Measurements from ENCODE around the gene THEMIS. TPM values are rescaled to one million over a fixed set of nuclear protein-coding genes. Genes with fewer than 3 reads are reported as not detected.

Gene THEMIS
- total and polyA plus RNA-seq, 10 of the 15 experiments (the other 5 are each of a cell fraction or from before 2014, with no cell fraction given), result 0.06 to 1.5 (median 0.08) TPM; not detected in 6

- TF ChIP-seq, protein P1, sequence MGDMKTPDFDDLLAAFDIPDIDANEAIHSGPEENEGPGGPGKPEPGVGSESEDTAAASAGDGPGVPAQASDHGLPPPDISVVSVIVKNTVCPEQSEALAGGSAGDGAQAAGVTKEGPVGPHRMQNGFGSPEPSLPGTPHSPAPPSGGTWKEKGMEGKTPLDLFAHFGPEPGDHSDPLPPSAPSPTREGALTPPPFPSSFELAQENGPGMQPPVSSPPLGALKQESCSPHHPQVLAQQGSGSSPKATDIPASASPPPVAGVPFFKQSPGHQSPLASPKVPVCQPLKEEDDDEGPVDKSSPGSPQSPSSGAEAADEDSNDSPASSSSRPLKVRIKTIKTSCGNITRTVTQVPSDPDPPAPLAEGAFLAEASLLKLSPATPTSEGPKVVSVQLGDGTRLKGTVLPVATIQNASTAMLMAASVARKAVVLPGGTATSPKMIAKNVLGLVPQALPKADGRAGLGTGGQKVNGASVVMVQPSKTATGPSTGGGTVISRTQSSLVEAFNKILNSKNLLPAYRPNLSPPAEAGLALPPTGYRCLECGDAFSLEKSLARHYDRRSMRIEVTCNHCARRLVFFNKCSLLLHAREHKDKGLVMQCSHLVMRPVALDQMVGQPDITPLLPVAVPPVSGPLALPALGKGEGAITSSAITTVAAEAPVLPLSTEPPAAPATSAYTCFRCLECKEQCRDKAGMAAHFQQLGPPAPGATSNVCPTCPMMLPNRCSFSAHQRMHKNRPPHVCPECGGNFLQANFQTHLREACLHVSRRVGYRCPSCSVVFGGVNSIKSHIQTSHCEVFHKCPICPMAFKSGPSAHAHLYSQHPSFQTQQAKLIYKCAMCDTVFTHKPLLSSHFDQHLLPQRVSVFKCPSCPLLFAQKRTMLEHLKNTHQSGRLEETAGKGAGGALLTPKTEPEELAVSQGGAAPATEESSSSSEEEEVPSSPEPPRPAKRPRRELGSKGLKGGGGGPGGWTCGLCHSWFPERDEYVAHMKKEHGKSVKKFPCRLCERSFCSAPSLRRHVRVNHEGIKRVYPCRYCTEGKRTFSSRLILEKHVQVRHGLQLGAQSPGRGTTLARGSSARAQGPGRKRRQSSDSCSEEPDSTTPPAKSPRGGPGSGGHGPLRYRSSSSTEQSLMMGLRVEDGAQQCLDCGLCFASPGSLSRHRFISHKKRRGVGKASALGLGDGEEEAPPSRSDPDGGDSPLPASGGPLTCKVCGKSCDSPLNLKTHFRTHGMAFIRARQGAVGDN (IDR thresholded peaks at IDR 0.05), result no peak
- TF ChIP-seq NFYB (IDR thresholded peaks at IDR 0.05; ENCODE audit: insufficient read depth, low read depth, low read length), result no peak
- no peak for TF ChIP-seq NRF1 (conservative IDR thresholded peaks at IDR 0.05; ENCODE audit: low read depth, low read length)
- TF ChIP-seq MTA2 (IDR thresholded peaks at IDR 0.05; ENCODE audit: low read depth), result peak; percentile 73
- 0 out of 2 replicates have a peak, but pooled peaks have one; percentile 17 for TF ChIP-seq ATF7 (IDR thresholded peaks at IDR 0.05; ENCODE audit: low read depth)
- TF ChIP-seq SMAD1 (IDR thresholded peaks at IDR 0.05; ENCODE audit: low read depth, partially characterized antibody), result no peak
- no peak for TF ChIP-seq POU2F2 (IDR thresholded peaks at IDR 0.05; ENCODE audit: borderline replicate concordance, low read depth, low read length)
- peak; percentile 78 for TF ChIP-seq JUNB (IDR thresholded peaks at IDR 0.05)
- peak; percentile 51; the same call in 1 of the 2 replicates for TF ChIP-seq DPF2 (IDR thresholded peaks at IDR 0.05)
- TF ChIP-seq SRF (IDR thresholded peaks at IDR 0.05; ENCODE audit: low read depth in 2 of 2, low read length in 2 of 2), result no peak
- TF ChIP-seq FOXK2 (IDR thresholded peaks at IDR 0.05), result no peak
- TF ChIP-seq ASH2L (IDR thresholded peaks at IDR 0.05; ENCODE audit: borderline replicate concordance, low read depth), result no peak
- no peak for TF ChIP-seq POLR2A (IDR thresholded peaks at IDR 0.05; ENCODE audit: low read depth, low read length)
- no peak for TF ChIP-seq YBX1 (IDR thresholded peaks at IDR 0.05)
- no peak for TF ChIP-seq EZH2 (IDR thresholded peaks at IDR 0.05; ENCODE audit: borderline replicate concordance, control insufficient read depth, low read depth, low read length)
- no peak for TF ChIP-seq MYC (IDR thresholded peaks at IDR 0.05; ENCODE audit: insufficient read depth, insufficient read length, insufficient replicate concordance, low read length, severe bottlenecking)
- no peak for TF ChIP-seq PML (IDR thresholded peaks at IDR 0.05; ENCODE audit: low read length)
- no peak for TF ChIP-seq HCFC1 (IDR thresholded peaks at IDR 0.05; ENCODE audit: low read length)
- no peak for TF ChIP-seq CREM (IDR thresholded peaks at IDR 0.05; ENCODE audit: low read depth)
- no peak for TF ChIP-seq RCOR1 (conservative IDR thresholded peaks at IDR 0.05; ENCODE audit: low read depth, low read length)
- no peak for TF ChIP-seq KDM1A (IDR thresholded peaks at IDR 0.05; ENCODE audit: borderline replicate concordance)
- 0 out of 2 replicates have a peak, but pooled peaks have one; percentile 36 for TF ChIP-seq BMI1 (IDR thresholded peaks at IDR 0.05; ENCODE audit: borderline replicate concordance)
Observed at GRCh38 chr6:127907960-127908640, 7.2 kb upstream of the THEMIS start (continued).

All from GM12878 (cell line).